GM04503 (cell line): ENCODE results near the gene TMEM54.

Source experiments
- DNase-seq: peaks from one replicate; pipeline ENCODE4 v3.0.0-alpha.2; 2012; ENCODE audit warnings: low read depth

Gene TMEM54

GRCh38 chr1:32895325-32896215 lies 5.6 kb downstream of the TMEM54 start:
- DNase-seq: no peak

- DNase-seq: no peak
These were observed 6.5 kb downstream of the TMEM54 start for GRCh38 chr1:32894681-32895080.

GRCh38 chr1:32894019-32894600 lies 7.1 kb downstream of the TMEM54 start:
- DNase-seq: no peak

- DNase-seq: no peak
These were observed 7.8 kb downstream of the TMEM54 start for GRCh38 chr1:32893198-32894018.

GRCh38 chr1:32892368-32893197 lies 8.6 kb downstream of the TMEM54 start:
- DNase-seq: no peak

GRCh38 chr1:32891630-32892029 lies 9.6 kb downstream of the TMEM54 start:
- DNase-seq: no peak

GRCh38 chr1:32891241-32891570 lies 10.0 kb downstream of the TMEM54 start:
- DNase-seq: no peak

- no peak for DNase-seq
These were observed 10.5 kb downstream of the TMEM54 start for GRCh38 chr1:32890516-32891240.

- no peak for DNase-seq
These were observed 11.4 kb downstream of the TMEM54 start for GRCh38 chr1:32889731-32890278.

- no peak for DNase-seq
These were observed 12.3 kb downstream of the TMEM54 start for GRCh38 chr1:32888677-32889420.

GRCh38 chr1:32888134-32888533 lies 13.1 kb downstream of the TMEM54 start:
- no peak for DNase-seq

GRCh38 chr1:32887623-32888022 lies 13.6 kb downstream of the TMEM54 start:
- no peak for DNase-seq

- no peak for DNase-seq
These were observed 14.3 kb downstream of the TMEM54 start for GRCh38 chr1:32886828-32887414.

- DNase-seq: no peak
These were observed 15.0 kb downstream of the TMEM54 start, which contains the start of gene HPCA for GRCh38 chr1:32886004-32886827. HPCA (plus strand) TSS chr1:32886491; CDS start chr1:32888899, 2,408 bp downstream.

GRCh38 chr1:32885676-32886003 lies 15.5 kb downstream of the TMEM54 start:
- no peak for DNase-seq

- DNase-seq: no peak
These were observed 16.5 kb downstream of the TMEM54 start for GRCh38 chr1:32884726-32885125.

GRCh38 chr1:32884032-32884372 lies 17.2 kb downstream of the TMEM54 start:
- no peak for DNase-seq

- no peak for DNase-seq
These were observed 17.7 kb downstream of the TMEM54 start for GRCh38 chr1:32883338-32884031.
